Uterus (tissue), 4 donors: ENCODE results near the gene CALY. TPM values are rescaled to one million over a fixed set of nuclear protein-coding genes. Genes with fewer than 3 reads are reported as not detected.

Source experiments
- DNase-seq, 2 donors: peaks; one replicate each; pipeline ENCODE4 v3.0.0-alpha.2; 2019 to 2020
- H3K27ac ChIP-seq, 2 donors: fragments of 200-600 bp; sonication (generic); 1 replicate in 1 of 2; 2 replicates in 1 of 2; pipeline ENCODE4 v1.5.1; 2016 to 2018
- H3K27me3 ChIP-seq, 2 donors: fragments of 200-600 bp; sonication (generic); one replicate each; pipeline ENCODE4 v1.5.1; 2018 to 2019; ENCODE audit warnings: control low read depth in 1 of 2
- H3K36me3 ChIP-seq, 2 donors: fragments of 200-600 bp; sonication (generic); one replicate each; pipeline ENCODE4 v1.5.1; 2019; ENCODE audit warnings: control low read depth in 1 of 2
- H3K4me1 ChIP-seq, 2 donors: fragments of 200-600 bp; sonication (generic); one replicate each; pipeline ENCODE4 v1.5.1; 2018 to 2019; ENCODE audit warnings: control low read depth in 1 of 2
- H3K4me3 ChIP-seq, 2 donors: fragments of 200-600 bp; sonication (generic); 1 replicate in 1 of 2; 2 replicates in 1 of 2; pipeline ENCODE4 v1.5.1; 2018 to 2019; ENCODE audit warnings: mild to moderate bottlenecking in 1 of 2
- H3K9me3 ChIP-seq, 2 donors: fragments of 200-600 bp; sonication (generic); one replicate each; pipeline ENCODE4 v1.5.1; 2019; ENCODE audit warnings: control low read depth in 1 of 2
- POLR2A ChIP-seq, 2 donors: fragments of 450-650 bp; IDR thresholded peaks; one replicate each; pipeline ENCODE4 v1.6.1; 2016; ENCODE audit warnings: antibody characterized with exemption in 2 of 2, mild to moderate bottlenecking in 1 of 2, moderate library complexity in 1 of 2
- intact Hi-C: fragments of 100-400 bp; cut with DNase I; formaldehyde crosslinking; loops from one replicate; pipeline ENCODE4 v1.15.1; 2023; ENCODE audit warnings: low total_unique reads
- total RNA-seq, 4 donors: library from RNA; depleted of rRNA in 3 of 4; stranded (reverse); fragments of >200 nt in 3 of 4; gene quantifications; one replicate each; pipeline versions ENCODE4 v1.1.0 to v1.2.4, GENCODE V29; 2014 to 2023
- TF ChIP-seq, protein P1 (sequence below), 4 experiments: fragments of 200-600 bp in 2 of 4; fragments of 450-650 bp in 2 of 4; sonication (generic) in 2 of 4; IDR thresholded peaks; one replicate each; pipeline ENCODE4 v1.5.1; 2016 to 2019; ENCODE audit warnings: antibody characterized with exemption in 4 of 4, mild to moderate bottlenecking in 2 of 4, moderate library complexity in 1 of 4
- donor health status: DM: yes; HTN: yes; CAD: no.

The CALY gene
- total RNA-seq, 4 donors from 2014 or later: 0.69 TPM; not detected in 3

DNA sequence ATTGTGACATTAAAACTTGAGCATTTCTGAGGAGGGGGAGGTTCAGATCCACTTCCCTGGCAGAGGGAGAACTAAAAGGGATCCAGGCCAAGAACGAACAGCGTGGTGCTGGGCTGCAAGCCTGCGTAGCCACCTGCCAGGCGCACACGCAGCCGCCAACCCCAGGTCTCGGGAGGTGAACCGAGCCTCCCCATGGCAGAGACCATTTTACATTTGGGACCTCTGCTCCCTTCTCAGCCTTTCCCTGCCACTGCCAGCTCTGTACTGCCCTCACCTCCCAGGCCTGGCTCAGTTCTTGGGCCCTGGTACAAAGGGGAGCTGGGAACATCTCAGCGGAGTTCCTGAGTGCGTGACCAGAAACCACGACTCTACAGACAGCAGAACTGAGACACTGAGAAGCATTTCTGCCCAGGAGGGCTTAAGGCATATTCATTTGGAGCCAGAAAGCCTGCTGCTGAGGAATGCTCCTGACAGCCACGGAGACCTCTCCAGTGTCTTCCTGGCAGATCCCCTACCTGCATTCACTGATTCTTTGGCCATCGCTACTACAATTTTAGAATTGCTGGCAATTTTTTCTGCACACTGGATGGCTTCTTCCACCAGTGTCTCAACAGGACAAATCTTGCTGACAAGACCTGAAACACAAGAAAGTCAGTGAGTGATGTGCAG, 28.9 kb upstream of the CALY start:
- Histone ChIP-seq H3K27ac (no peak overlapping the region), H3K36me3 (no peaks in the 10 kb centered on the region), H3K9me3 (no peaks in the 10 kb centered on the region), H3K4me1 (no peaks in the 10 kb centered on the region), H3K27me3 (no peaks in the 10 kb centered on the region), H3K4me3 (no peak overlapping the region)
- DNase-seq: no peak
- no peak for TF ChIP-seq POLR2A (IDR thresholded peaks at IDR 0.05)
- TF ChIP-seq, protein P1, sequence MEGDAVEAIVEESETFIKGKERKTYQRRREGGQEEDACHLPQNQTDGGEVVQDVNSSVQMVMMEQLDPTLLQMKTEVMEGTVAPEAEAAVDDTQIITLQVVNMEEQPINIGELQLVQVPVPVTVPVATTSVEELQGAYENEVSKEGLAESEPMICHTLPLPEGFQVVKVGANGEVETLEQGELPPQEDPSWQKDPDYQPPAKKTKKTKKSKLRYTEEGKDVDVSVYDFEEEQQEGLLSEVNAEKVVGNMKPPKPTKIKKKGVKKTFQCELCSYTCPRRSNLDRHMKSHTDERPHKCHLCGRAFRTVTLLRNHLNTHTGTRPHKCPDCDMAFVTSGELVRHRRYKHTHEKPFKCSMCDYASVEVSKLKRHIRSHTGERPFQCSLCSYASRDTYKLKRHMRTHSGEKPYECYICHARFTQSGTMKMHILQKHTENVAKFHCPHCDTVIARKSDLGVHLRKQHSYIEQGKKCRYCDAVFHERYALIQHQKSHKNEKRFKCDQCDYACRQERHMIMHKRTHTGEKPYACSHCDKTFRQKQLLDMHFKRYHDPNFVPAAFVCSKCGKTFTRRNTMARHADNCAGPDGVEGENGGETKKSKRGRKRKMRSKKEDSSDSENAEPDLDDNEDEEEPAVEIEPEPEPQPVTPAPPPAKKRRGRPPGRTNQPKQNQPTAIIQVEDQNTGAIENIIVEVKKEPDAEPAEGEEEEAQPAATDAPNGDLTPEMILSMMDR (IDR thresholded peaks at IDR 0.05): no peak
- intact Hi-C loops: no loop called here

DNA sequence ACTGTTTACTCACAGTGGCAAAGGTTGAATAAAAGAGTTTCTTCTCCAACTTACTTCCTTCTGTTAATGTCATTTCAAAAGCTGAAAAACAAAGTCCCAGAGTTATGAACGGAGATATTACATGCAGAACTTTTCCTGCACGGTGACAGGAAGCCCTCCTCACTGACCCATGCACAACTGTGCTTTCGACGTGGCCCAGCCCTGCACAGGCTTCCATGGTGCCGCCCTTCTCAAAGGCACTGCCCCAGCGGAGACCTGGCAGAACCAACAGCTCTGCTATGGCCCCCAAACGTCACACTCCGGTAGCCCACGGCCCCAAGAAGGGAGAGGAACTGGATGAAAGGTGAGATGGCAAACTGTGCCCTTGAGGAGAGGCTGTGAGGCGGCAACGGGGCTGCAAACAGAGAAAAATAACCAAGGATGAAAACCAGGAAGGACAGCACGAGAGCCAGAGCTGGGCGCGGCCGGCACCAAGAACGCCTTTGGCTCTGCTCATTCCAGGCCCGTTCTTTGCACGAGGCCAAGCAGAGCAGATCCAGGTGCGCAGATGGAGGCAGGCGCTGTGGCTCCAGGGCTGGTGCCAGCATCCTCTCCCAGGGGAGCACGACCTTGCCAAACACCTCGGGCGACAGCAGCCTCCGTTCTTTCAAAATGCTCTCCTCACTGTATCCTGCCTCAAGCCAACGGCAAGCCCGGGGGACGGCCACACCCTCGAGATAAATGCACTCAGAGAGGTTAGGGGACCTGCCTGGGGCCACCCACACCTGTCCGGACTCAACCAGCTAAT, 28.1 kb upstream of the CALY start:
- no peaks in the 10 kb centered on the region for H3K36me3 ChIP-seq
- intact Hi-C loops: no loop called here
- H3K4me3 ChIP-seq: no peak overlapping the region
- H3K27ac ChIP-seq: no peak overlapping the region
- no peaks in the 10 kb centered on the region for H3K4me1 ChIP-seq
- H3K9me3 ChIP-seq: no peaks in the 10 kb centered on the region
- no peaks in the 10 kb centered on the region for H3K27me3 ChIP-seq
- TF ChIP-seq, protein P1 (IDR thresholded peaks at IDR 0.05): no peak
- TF ChIP-seq POLR2A (IDR thresholded peaks at IDR 0.05): no peak
- DNase-seq: no peak

DNA sequence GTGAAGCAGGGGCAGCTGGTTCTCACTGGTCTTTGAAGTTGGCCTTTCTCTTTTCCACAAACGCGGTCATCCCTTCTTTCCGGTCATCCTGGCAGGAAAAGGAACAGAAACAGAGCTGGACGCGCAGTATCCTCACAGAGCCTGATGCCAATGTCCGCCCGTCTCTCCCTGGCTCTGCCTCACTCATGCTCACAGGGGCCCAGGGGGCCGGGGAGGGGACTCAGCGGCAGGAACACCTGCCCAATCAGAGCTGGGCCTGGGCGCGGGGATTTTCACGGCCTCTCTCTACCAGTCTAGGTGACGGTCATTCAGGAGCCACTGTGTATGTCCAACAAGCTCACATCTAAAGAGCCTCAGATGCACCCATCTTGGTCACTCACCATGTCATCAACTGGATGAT, 26.1 kb upstream of the CALY start:
- Histone ChIP-seq H3K4me3 (no peak overlapping the region), H3K27me3 (no peaks in the 10 kb centered on the region), H3K4me1 (no peaks in the 10 kb centered on the region), H3K9me3 (no peaks in the 10 kb centered on the region), H3K27ac (no peak overlapping the region), H3K36me3 (no peaks in the 10 kb centered on the region)
- no peak for TF ChIP-seq POLR2A (IDR thresholded peaks at IDR 0.05)
- TF ChIP-seq, protein P1 (IDR thresholded peaks at IDR 0.05): no peak
- no peak for DNase-seq
- intact Hi-C loops: no loop called here

DNA sequence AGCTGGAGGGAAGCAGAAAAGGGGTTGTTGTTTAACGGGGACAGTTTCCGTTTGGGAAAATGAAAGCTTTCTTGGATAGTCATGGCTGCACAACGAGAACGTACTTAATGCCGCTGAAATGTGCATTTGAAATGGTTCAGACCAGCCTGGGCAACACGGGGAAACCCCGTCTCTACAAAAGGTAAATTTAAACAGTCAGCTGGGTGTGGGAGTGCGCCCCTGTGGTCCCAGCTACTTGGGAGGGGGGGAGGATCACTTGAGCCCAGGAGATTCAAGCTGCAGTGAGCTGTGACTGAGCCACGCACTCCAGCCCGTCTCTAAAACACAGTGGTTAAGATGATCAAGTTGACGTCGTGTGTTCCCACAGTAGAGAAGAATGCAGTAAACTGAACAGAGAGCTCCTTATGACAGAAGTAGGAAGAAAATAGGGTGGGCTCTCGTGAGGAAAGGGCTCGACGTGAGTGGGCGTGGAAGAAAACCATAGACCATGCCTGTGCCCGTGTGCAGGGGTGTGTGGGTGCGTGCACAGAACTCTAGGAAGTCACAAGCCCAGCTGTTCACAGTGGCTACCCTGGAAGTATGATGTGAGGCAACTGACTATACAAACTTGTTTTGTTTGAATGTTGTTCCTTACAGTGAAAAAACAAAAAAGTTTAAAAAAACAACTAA, 25.2 kb upstream of the CALY start:
- H3K36me3 ChIP-seq: no peaks in the 10 kb centered on the region
- no peak overlapping the region for H3K27ac ChIP-seq
- no peaks in the 10 kb centered on the region for H3K27me3 ChIP-seq
- TF ChIP-seq POLR2A (IDR thresholded peaks at IDR 0.05): no peak
- TF ChIP-seq, protein P1 (IDR thresholded peaks at IDR 0.05): no peak
- no peak for DNase-seq
- no peak overlapping the region for H3K4me3 ChIP-seq
- intact Hi-C loops: no loop called here
- no peaks in the 10 kb centered on the region for H3K9me3 ChIP-seq
- no peaks in the 10 kb centered on the region for H3K4me1 ChIP-seq

DNA sequence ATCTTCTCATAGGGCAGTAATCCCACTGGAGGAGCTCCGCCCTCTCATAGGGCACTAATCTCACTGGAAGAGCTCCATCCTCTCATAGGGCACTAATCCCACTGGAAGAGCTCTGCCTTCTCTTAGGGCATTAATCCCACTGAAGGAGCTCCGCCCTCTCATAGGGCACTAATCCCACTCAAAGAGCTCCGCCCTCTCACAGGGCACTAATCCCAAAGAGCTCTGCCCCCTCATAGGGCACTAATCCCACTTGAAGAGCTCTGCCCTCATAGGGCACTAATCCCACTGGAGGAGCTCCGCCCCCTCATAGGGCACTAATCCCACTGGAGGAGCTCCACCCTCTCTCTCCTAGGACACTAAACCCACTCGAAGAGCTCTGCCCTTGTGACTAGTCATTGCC, 24.5 kb upstream of the CALY start:
- no peak for DNase-seq
- no peak overlapping the region for H3K27ac ChIP-seq
- no peaks in the 10 kb centered on the region for H3K27me3 ChIP-seq
- H3K9me3 ChIP-seq: no peaks in the 10 kb centered on the region
- intact Hi-C loops: no loop called here
- no peak overlapping the region for H3K4me3 ChIP-seq
- no peaks in the 10 kb centered on the region for H3K4me1 ChIP-seq
- TF ChIP-seq POLR2A (IDR thresholded peaks at IDR 0.05): no peak
- TF ChIP-seq, protein P1 (IDR thresholded peaks at IDR 0.05): no peak
- no peaks in the 10 kb centered on the region for H3K36me3 ChIP-seq
